Retinal pigment epithelial cell (primary cell): ENCODE measurements around the gene SLC45A1.

Experiments
- DNase-seq: peaks from one replicate; pipeline ENCODE4 v3.0.0-alpha.2; 2010; ENCODE audit warnings: low read depth
- H3K4me3 ChIP-seq: 2 replicates; pipeline ENCODE4 v1.5.1; 2011; ENCODE audit warnings: mild to moderate bottlenecking, low read length, control low read depth, moderate library complexity
- TF ChIP-seq, protein P1 (sequence below): conservative IDR thresholded peaks from 2 replicates; pipeline ENCODE4 v1.5.1; 2011; ENCODE audit warnings: low read depth, low read length, control low read depth, inconsistent platforms

SLC45A1 gene

DNA sequence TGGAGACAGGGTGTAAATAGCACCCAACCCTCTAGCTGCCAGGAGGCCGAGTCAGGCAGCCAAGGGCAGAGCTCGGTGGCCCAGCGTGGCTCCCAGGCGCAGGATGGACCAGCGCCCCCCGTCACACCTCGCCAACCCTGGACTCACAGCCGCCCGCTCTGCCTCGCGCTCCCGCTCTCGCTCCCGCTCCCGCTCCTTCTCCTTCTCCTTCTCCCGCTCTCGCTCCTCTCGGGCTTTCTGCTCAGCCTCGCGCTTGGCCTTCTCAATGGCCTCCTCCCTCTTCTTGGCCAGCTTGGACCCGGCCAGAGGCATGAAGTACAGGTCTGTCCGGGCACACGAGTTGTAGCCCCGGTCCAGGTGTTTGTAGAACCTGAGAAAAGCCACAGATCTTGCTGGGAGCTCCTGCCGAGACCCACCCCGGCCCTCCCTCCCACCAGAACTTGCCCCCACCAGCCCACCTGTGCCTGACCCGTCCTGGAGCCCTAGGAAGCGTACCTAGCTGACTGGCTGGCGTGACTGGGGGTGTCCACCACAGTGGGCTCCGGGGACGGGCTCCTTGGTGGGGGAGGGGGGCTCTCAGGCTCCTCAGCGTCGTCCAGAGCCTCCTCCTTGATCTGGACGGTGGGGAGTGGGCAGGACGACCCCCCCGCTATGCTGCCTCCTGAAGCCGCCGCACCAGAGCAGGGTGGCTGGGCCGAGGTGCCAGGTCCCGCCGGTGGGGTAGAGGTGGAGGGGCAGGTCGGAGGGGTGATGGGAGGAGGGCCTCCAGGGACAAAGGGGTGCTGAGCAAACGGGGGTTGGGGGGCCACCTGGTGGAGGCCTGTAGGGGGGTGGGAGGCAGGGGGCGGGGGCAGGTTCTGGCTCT, 41.9 kb downstream of the SLC45A1 start:
- no peak overlapping the region for H3K4me3 ChIP-seq
- TF ChIP-seq, protein P1, sequence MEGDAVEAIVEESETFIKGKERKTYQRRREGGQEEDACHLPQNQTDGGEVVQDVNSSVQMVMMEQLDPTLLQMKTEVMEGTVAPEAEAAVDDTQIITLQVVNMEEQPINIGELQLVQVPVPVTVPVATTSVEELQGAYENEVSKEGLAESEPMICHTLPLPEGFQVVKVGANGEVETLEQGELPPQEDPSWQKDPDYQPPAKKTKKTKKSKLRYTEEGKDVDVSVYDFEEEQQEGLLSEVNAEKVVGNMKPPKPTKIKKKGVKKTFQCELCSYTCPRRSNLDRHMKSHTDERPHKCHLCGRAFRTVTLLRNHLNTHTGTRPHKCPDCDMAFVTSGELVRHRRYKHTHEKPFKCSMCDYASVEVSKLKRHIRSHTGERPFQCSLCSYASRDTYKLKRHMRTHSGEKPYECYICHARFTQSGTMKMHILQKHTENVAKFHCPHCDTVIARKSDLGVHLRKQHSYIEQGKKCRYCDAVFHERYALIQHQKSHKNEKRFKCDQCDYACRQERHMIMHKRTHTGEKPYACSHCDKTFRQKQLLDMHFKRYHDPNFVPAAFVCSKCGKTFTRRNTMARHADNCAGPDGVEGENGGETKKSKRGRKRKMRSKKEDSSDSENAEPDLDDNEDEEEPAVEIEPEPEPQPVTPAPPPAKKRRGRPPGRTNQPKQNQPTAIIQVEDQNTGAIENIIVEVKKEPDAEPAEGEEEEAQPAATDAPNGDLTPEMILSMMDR: no peak

DNA sequence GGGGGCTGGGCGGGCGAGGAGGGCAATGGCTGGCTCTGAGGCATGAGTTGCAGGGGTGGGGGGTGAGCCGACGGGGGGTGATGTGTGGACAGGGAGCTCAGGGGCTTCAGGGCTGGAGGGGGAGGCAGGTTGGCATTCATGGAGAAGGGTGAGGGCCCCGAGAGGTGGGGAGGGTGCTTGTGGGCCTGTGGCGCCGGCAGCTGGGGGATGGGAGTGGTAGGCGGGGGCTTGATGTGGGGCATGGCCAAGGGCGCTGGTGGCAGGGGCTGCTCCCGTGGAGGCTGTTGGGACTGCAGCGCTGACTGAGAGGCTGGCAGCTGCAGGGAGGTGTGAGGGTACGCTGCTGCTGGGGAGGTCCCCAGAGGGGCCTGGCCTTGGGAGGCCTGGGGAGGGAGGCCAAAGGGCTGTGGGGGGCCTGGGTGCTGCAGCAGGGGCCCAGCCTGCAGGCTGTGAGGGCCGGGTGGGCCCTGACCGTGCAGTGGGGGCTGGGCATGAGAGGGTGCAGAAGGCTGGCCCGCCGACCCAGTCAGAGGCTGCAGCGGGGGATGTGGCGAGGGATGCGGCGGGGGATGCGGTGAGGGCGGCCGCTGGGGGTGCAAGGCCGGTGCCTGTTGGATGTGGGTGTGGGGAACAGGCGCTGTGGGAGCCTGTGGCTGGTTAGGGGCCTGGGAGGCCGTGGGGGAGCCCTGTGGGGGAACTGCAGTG, 42.7 kb downstream of the SLC45A1 start:
- DNase-seq: no peak
- no peak overlapping the region for H3K4me3 ChIP-seq
- TF ChIP-seq, protein P1: no peak

More for the DNA sequence above, 41.9 kb downstream of the SLC45A1 start:
- no peak for DNase-seq

DNA sequence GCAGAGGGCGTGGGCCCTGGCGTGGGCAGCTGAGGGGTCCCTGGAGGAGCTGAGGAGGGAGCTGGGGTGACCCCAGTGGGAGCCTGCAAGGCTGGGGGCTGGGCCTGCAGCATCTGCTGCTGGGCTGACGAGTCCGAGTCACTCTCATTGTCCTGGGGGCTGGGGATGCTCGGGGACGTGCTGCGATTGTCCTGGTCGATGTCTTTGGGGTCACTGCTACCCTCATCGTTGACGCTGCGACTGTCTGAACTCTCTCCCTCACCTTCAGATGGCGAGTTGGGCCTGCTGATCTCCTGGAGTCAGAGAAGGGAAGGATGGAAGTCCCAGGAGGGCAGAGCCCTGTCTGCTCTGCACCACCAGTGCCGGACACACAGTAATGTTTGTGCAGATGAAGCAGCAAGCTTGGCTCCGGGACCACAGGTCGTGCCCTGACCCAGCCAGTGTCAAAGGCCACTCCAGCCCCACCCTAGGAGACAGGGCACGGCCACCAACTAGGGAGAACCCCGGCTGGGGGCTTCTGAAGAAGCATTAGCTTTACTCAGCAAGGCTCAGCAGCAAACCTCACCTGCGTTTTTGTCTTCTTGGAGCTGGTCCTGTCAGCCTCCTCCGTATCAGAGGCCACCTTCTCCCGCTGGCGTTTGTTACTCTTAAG, 43.4 kb downstream of the SLC45A1 start:
- no peak for DNase-seq
- H3K4me3 ChIP-seq: no peak overlapping the region
- TF ChIP-seq, protein P1: no peak

DNA sequence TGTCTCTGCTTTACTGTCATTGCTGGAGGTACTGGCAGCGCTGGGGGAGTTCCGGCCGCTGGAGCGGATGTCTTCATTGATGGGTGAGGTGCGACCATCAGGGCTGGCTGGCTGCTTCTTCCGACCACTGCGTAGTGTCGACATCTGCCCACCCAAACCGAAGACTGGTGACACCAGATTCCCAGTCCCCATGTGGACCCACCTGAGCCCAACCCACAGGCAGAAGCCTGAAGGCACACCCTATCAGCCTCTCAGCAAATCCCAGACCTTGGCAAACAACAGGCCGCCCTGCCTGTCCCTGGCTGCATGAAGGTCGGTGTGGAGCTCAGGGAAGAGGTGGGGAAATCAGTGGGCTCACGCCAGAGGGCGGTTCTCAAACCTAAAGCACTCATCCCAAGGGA, 44.8 kb downstream of the SLC45A1 start:
- TF ChIP-seq, protein P1: no peak
- no peak for DNase-seq
- H3K4me3 ChIP-seq: no peak overlapping the region

DNA sequence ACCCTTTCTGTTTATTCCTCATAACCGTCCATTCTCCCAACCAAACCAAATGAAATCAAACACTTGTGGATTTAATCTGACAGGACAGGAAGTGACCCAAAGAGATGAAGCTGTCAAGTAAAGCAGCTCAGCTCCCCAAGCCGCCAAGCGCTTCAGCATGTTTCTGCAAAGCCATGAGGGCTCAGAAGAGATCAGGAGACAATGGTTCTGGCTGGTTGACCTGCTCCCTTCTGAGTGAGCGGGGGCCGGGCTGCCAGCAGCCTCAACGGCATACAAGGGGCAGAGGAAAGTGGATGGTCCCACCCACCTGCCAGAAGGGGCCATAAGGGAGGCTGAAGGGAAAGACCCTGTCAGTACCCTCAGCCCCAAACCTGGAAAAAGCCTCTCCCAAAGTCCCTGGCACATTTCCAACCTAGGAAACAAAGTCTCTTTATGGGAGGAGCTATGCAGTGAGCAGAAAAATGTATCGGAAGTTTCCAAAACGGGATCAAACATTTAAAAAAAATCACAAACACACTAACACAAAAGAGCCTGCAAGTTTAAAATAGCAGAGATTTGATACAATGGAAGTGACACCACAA, 45.4 kb downstream of the SLC45A1 start:
- DNase-seq: no peak
- TF ChIP-seq, protein P1: no peak
- no peak overlapping the region for H3K4me3 ChIP-seq

DNA sequence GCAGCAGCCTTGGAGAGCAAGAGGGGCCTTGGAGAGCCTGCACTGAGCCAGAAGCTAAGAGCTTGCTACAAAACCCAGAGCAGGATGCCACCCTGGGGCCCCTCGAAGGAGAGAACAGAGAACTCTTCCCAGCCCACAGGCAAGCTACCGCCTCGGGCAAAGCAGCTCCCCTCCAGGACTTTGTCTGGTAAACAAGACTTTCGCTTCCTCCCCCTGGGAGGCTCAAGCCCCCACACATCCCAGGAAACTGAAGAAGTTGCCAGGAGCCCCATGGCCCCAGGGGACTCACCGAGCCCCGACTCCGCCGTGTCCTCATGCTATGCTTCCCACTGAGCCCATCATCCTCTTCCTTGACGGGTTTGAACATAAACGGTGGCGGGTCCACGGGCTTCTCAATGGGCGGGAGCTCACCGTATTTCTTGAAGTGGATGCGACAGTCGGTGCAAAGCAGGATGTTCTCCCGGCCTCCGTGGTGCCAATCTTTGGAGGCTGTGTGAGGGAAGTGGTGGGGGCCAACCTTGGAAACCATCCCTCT, 45.9 kb downstream of the SLC45A1 start:
- no peak overlapping the region for H3K4me3 ChIP-seq
- TF ChIP-seq, protein P1: no peak
- DNase-seq: no peak
